ENCODE measurements around the gene KRT33A. TPM values are rescaled to one million over a fixed set of nuclear protein-coding genes. Genes with fewer than 3 reads are reported as not detected.

KRT33A gene
- total RNA-seq, 2 experiments from 2014 or later: not detected

- POLR2A ChIA-PET: no interaction called here
- no peak within 1 kb of the TSS for H3K4me3 Mint-ChIP-seq
- peaks cover 16% of the 10 kb centered on the region for H3K4me1 Mint-ChIP-seq
- peak within 1 kb of the TSS; percentile 44 for H3K27ac Mint-ChIP-seq
- DNase-seq: no peak
- H3K27me3 Mint-ChIP-seq: no peaks in the 10 kb centered on the region
- CTCF ChIA-PET: interaction anchor here (1.2 to 1.7 kb wide), 4 partner anchors 9 to 360 kb away, joined by 3 read pairs; no protein-coding TSS in a partner anchor
- peaks cover 7% of the 10 kb centered on the region for H3K9me3 Mint-ChIP-seq
- peaks cover 3% of the 10 kb centered on the region for H3K36me3 Mint-ChIP-seq (ENCODE audit: low read depth)
Observed at GRCh38 chr17:41301916-41302901, 48.4 kb downstream of the KRT33A start, which contains the start of gene KRTAP29-1. TSS of gene KRTAP29-1 (minus strand) at chr17:41302851. CDS start at chr17:41302851, 0 bp downstream.

DNA sequence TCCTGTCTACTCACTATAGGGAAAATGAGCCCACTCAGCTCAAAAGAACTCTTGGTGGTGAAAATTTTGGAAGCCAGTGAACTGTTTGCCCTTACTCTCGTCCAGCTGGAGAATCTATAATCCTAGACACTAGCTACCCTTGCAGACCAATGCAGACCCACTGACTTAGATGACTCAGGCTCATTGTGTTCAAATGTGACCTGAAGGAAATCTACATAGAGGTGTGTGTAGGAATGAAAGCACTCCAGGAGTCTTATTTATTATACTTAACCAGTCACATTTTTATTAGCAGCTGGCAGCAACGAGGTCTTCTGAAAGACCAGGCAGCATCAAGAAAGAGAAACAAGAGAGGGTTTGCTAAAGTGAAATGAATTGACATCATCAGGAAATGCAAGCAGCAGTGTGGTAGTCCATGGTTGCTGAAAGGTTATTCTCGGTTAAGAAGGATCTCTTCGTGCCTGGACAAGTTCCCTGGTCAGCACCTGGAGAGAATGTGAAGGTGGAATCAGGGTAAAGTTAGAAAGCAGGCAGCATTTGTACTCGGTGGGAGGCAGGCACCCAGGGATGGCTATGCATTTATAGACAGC, 49.3 kb downstream of the KRT33A start:
- Mint-ChIP-seq H3K4me1 (peaks cover 8% of the 10 kb centered on the region), H3K4me3 (no peak overlapping the region), H3K27me3 (peaks cover 3% of the 10 kb centered on the region), H3K27ac (no peak overlapping the region), H3K9me3 (peaks cover 7% of the 10 kb centered on the region), H3K36me3 (ENCODE audit: low read depth) (peaks cover 3% of the 10 kb centered on the region)
- CTCF ChIA-PET: interaction anchor here (0.6 to 1.2 kb wide), 3 partner anchors 10 to 896 kb away, joined by 3 read pairs; no protein-coding TSS in a partner anchor
- POLR2A ChIA-PET: no interaction called here
- no peak for DNase-seq

DNA sequence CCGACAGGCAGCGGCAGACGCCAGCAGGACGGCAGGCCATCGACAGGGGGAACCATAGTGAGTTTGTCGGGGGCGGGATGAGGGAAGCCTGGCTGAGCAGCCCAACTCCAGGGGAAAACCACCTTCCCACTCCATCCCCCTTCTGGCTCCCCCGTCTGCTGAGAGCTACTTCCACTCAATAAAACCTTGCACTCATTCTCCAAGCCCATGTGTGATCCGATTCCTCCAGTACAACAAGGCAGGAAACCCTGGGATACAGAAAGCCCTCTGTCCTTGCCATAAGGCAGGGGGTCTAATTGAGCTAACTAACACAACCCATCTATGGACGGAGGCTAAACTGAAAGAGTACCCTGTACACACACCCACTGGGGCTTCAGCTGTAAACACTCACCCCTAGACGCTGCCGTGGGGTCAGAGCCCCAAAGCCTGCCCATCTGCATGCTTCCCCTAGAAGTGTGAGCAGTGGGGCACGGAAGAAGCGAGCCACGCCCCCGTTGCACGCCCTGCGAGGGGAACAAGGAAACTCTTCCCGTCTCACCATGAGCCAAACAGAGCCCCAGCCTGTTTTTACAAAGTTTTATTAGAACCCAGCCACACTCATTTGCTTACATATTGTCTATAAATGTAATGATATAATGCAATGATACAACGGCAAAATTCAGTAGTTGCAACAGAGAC, 52.0 kb downstream of the KRT33A start:
- peaks cover 8% of the 10 kb centered on the region for H3K27me3 Mint-ChIP-seq
- POLR2A ChIA-PET: no interaction called here
- no peak for DNase-seq
- H3K27ac Mint-ChIP-seq: no peak overlapping the region
- CTCF ChIA-PET: no interaction called here
- peaks cover 7% of the 10 kb centered on the region for H3K9me3 Mint-ChIP-seq
- peaks cover 8% of the 10 kb centered on the region for H3K4me1 Mint-ChIP-seq
- H3K36me3 Mint-ChIP-seq (ENCODE audit: low read depth): peaks cover 3% of the 10 kb centered on the region
- H3K4me3 Mint-ChIP-seq: no peak overlapping the region

- Mint-ChIP-seq H3K27ac (no peak overlapping the region), H3K9me3 (peaks cover 7% of the 10 kb centered on the region)
- POLR2A ChIA-PET: no interaction called here
Observed at GRCh38 chr17:41296846-41297245, 53.8 kb downstream of the KRT33A start.

More at GRCh38 chr17:41296846-41297245, 53.8 kb downstream of the KRT33A start:
- Mint-ChIP-seq H3K4me1 (peaks cover 7% of the 10 kb centered on the region), H3K27me3 (peaks cover 8% of the 10 kb centered on the region), H3K36me3 (ENCODE audit: low read depth) (peaks cover 3% of the 10 kb centered on the region), H3K4me3 (no peak overlapping the region)
- CTCF ChIA-PET: no interaction called here
- DNase-seq: no peak

Other genes with a start within 250 kb of the KRT33A start
- gene KRTAP4-16, start 248.6 kb downstream of the KRT33A start, total RNA-seq: not detected
- not detected for gene KRTAP4-9, start 245.4 kb downstream of the KRT33A start, total RNA-seq
- gene KRTAP4-11, start 232.5 kb downstream of the KRT33A start, total RNA-seq: not detected
- not detected for gene KRTAP4-12, start 226.6 kb downstream of the KRT33A start, total RNA-seq
- gene KRTAP4-6, start 210.3 kb downstream of the KRT33A start, total RNA-seq: not detected
- not detected for gene KRTAP4-5, start 201.0 kb downstream of the KRT33A start, total RNA-seq
- not detected for gene KRTAP4-4, start 190.1 kb downstream of the KRT33A start, total RNA-seq
- not detected for gene KRTAP4-3, start 182.6 kb downstream of the KRT33A start, total RNA-seq
- not detected for gene KRTAP4-2, start 172.6 kb downstream of the KRT33A start, total RNA-seq
- not detected for gene KRTAP4-1, start 165.9 kb downstream of the KRT33A start, total RNA-seq
- gene KRTAP9-1, start 160.9 kb downstream of the KRT33A start, total RNA-seq: not detected
- not detected for gene KRTAP9-2, start 124.2 kb downstream of the KRT33A start, total RNA-seq
- gene KRTAP9-3, start 118.4 kb downstream of the KRT33A start, total RNA-seq: not detected
- gene KRTAP9-8, start 112.8 kb downstream of the KRT33A start, total RNA-seq: not detected
- not detected for gene KRTAP9-4, start 101.1 kb downstream of the KRT33A start, total RNA-seq
- not detected for gene KRTAP9-9, start 95.4 kb downstream of the KRT33A start, total RNA-seq
- not detected for gene KRTAP9-6, start 85.5 kb downstream of the KRT33A start, total RNA-seq
- not detected for gene KRTAP9-7, start 75.1 kb downstream of the KRT33A start, total RNA-seq
- not detected for gene KRTAP29-1, start 48.0 kb downstream of the KRT33A start, total RNA-seq
- gene KRTAP16-1, start 41.5 kb downstream of the KRT33A start, total RNA-seq: under 1 TPM in 1 of 2 experiments, not detected in 1; 0.12 TPM
- gene KRTAP17-1, start 35.1 kb downstream of the KRT33A start, total RNA-seq: not detected
- not detected for gene KRT33B, start 19.0 kb upstream of the KRT33A start, total RNA-seq
- gene KRT34, start 31.5 kb upstream of the KRT33A start, total RNA-seq: not detected
- gene KRT31, start 46.8 kb upstream of the KRT33A start, total RNA-seq: not detected
- gene KRT37, start 73.8 kb upstream of the KRT33A start, total RNA-seq: not detected
- gene KRT38, start 90.2 kb upstream of the KRT33A start, total RNA-seq: not detected
- gene KRT32, start 116.6 kb upstream of the KRT33A start, total RNA-seq: not detected
- gene KRT35, start 130.3 kb upstream of the KRT33A start, total RNA-seq: not detected
- gene KRT36, start 139.1 kb upstream of the KRT33A start, total RNA-seq: not detected
- not detected for gene KRT13, start 154.8 kb upstream of the KRT33A start, total RNA-seq
- not detected for gene KRT15, start 168.1 kb upstream of the KRT33A start, total RNA-seq
- gene KRT19, start 177.5 kb upstream of the KRT33A start, total RNA-seq: not detected
- not detected for gene KRT9, start 221.2 kb upstream of the KRT33A start, total RNA-seq
- gene KRT14, start 236.1 kb upstream of the KRT33A start, total RNA-seq: not detected